GM18951 (cell line): ENCODE data around the gene JUND.

ENCODE experiments used
- POLR2A ChIP-seq: IDR thresholded peaks from 4 replicates; pipeline ENCODE4 v1.6.1; 2011; ENCODE audit warnings: mild to moderate bottlenecking; ENCODE audit not compliant: insufficient read length, insufficient read depth; ENCODE audit errors: extremely low read depth
- in situ Hi-C: fragments of 300-500 bp; cut with MboI; formaldehyde crosslinking; loops from one replicate; pipeline ENCODE4 v1.12.0; 2022; ENCODE audit warnings: low sequenced_read_pairs, mixed read lengths, inconsistent platforms; ENCODE audit not compliant: unreplicated experiment

The JUND gene

GRCh38 chr19:18317961-18318800 is 36.8 kb upstream of the JUND start:
- in situ Hi-C loops = no loop called here
- TF ChIP-seq POLR2A = peak; percentile 14

- TF ChIP-seq POLR2A = no peak
- in situ Hi-C loops = no loop called here
Observed at GRCh38 chr19:18313398-18313797, 32.0 kb upstream of the JUND start.

- no peak for TF ChIP-seq POLR2A
- in situ Hi-C loops = no loop called here
Observed at GRCh38 chr19:18312092-18312534, 30.7 kb upstream of the JUND start.

- in situ Hi-C loops = no loop called here
- no peak for TF ChIP-seq POLR2A
Observed at GRCh38 chr19:18311502-18312091, 30.2 kb upstream of the JUND start.

- in situ Hi-C loops = no loop called here
- no peak for TF ChIP-seq POLR2A
Observed at GRCh38 chr19:18310966-18311365, 29.5 kb upstream of the JUND start.

- no peak for TF ChIP-seq POLR2A
Observed at GRCh38 chr19:18310118-18310909, 28.9 kb upstream of the JUND start.

GRCh38 chr19:18309525-18310064 is 28.2 kb upstream of the JUND start:
- peak; percentile 20 for TF ChIP-seq POLR2A
- in situ Hi-C loops = no loop called here

More at GRCh38 chr19:18310118-18310909, 28.9 kb upstream of the JUND start:
- in situ Hi-C loops = no loop called here

- TF ChIP-seq POLR2A = peak; percentile 9
- in situ Hi-C loops = no loop called here
Observed at GRCh38 chr19:18308948-18309325, 27.5 kb upstream of the JUND start.

- in situ Hi-C loops = no loop called here
- TF ChIP-seq POLR2A = no peak
Observed at GRCh38 chr19:18308051-18308947, 26.9 kb upstream of the JUND start.

GRCh38 chr19:18307271-18307681 is 25.9 kb upstream of the JUND start:
- no peak for TF ChIP-seq POLR2A
- in situ Hi-C loops = no loop called here

- no peak for TF ChIP-seq POLR2A
- in situ Hi-C loops = no loop called here
Observed at GRCh38 chr19:18306888-18307260, 25.5 kb upstream of the JUND start.

GRCh38 chr19:18306209-18306887 is 24.9 kb upstream of the JUND start:
- peak; percentile 26 for TF ChIP-seq POLR2A
- in situ Hi-C loops = no loop called here
